ENCODE data around the gene PSAT1. TPM values are rescaled to one million over a fixed set of nuclear protein-coding genes. Genes with fewer than 3 reads are reported as not detected.

The PSAT1 gene
- total and polyA plus RNA-seq, 2 experiments from 2014 or later: 414 to 486 TPM

GRCh38 chr9:78291240-78291925 lies 5.5 kb upstream of the PSAT1 start:
- H3K4me3 ChIP-seq: no peak overlapping the region
- H2AFZ ChIP-seq: peak overlapping the region; percentile 80; the same call in 1 of the 2 replicates
- no peak overlapping the region for H3K27ac Mint-ChIP-seq
- peaks cover 9% of the 10 kb centered on the region for H3K9me2 ChIP-seq (ENCODE audit: insufficient read depth)
- no peaks in the 10 kb centered on the region for H4K20me1 ChIP-seq (replicated peaks; ENCODE audit: insufficient read depth)
- no peaks in the 10 kb centered on the region for H3K79me2 ChIP-seq (replicated peaks; ENCODE audit: insufficient read depth)
- H3K36me3 ChIP-seq (ENCODE audit: insufficient read depth): no peaks in the 10 kb centered on the region
- no peaks in the 10 kb centered on the region for H3F3A ChIP-seq (replicated peaks; ENCODE audit: low read depth)
- H3K27ac ChIP-seq (ENCODE audit: low read depth): no peak overlapping the region
- H3K27me3 ChIP-seq (ENCODE audit: insufficient read depth): no peaks in the 10 kb centered on the region
- H3K4me1 Mint-ChIP-seq: peaks cover 30% of the 10 kb centered on the region
- H3K36me3 Mint-ChIP-seq (ENCODE audit: low read depth): no peaks in the 10 kb centered on the region; the same call in 2 of the 3 replicates
- no peaks in the 10 kb centered on the region for H3K9me3 Mint-ChIP-seq
- no peak for DNase-seq (ENCODE audit: low spot score)
- peaks cover 6% of the 10 kb centered on the region for H3K27me3 Mint-ChIP-seq (ENCODE audit: insufficient read depth, low read depth, poor library complexity)
- H3K4me2 ChIP-seq: no peak overlapping the region
- ATAC-seq: no peak
- no peak overlapping the region for H3K4me3 Mint-ChIP-seq
- peaks cover 20% of the 10 kb centered on the region for H3K4me1 ChIP-seq (ENCODE audit: insufficient read depth)
- TF ChIP-seq CTCF (conservative IDR thresholded peaks at IDR 0.05; ENCODE audit: low read depth in 2 of 2) (no peak), EZH2 (IDR thresholded peaks at IDR 0.05; ENCODE audit: low read depth, unreplicated experiment) (no peak), NANOG (IDR thresholded peaks at IDR 0.05; ENCODE audit: borderline replicate concordance) (no peak), JUNB (IDR thresholded peaks at IDR 0.05; ENCODE audit: unreplicated experiment) (no peak)

- H3K4me1 ChIP-seq (ENCODE audit: insufficient read depth): peaks cover 20% of the 10 kb centered on the region
- Mint-ChIP-seq H3K27ac (no peak overlapping the region), H3K27me3 (ENCODE audit: insufficient read depth, low read depth, poor library complexity) (peaks cover 12% of the 10 kb centered on the region), H3K4me1 (peaks cover 32% of the 10 kb centered on the region), H3K9me3 (no peaks in the 10 kb centered on the region; the same call in 2 of the 3 replicates), H3K4me3 (no peak overlapping the region), H3K36me3 (ENCODE audit: low read depth) (peaks cover 2% of the 10 kb centered on the region)
- no peaks in the 10 kb centered on the region for H3K36me3 ChIP-seq (ENCODE audit: insufficient read depth)
- H3F3A ChIP-seq (replicated peaks; ENCODE audit: low read depth): no peaks in the 10 kb centered on the region
- no peaks in the 10 kb centered on the region for H3K27me3 ChIP-seq (ENCODE audit: insufficient read depth)
- no peak for ATAC-seq
- H3K4me2 ChIP-seq: no peak overlapping the region
- peaks cover 9% of the 10 kb centered on the region for H3K9me2 ChIP-seq (ENCODE audit: insufficient read depth)
- H3K27ac ChIP-seq (ENCODE audit: low read depth): no peak overlapping the region
- no peaks in the 10 kb centered on the region for H4K20me1 ChIP-seq (replicated peaks; ENCODE audit: insufficient read depth)
- no peak for DNase-seq (ENCODE audit: low spot score)
- peak overlapping the region; percentile 80; the same call in 1 of the 2 replicates for H2AFZ ChIP-seq
- H3K4me3 ChIP-seq: no peak overlapping the region
- TF ChIP-seq EZH2 (IDR thresholded peaks at IDR 0.05; ENCODE audit: low read depth, unreplicated experiment): no peak
- TF ChIP-seq, protein P1, sequence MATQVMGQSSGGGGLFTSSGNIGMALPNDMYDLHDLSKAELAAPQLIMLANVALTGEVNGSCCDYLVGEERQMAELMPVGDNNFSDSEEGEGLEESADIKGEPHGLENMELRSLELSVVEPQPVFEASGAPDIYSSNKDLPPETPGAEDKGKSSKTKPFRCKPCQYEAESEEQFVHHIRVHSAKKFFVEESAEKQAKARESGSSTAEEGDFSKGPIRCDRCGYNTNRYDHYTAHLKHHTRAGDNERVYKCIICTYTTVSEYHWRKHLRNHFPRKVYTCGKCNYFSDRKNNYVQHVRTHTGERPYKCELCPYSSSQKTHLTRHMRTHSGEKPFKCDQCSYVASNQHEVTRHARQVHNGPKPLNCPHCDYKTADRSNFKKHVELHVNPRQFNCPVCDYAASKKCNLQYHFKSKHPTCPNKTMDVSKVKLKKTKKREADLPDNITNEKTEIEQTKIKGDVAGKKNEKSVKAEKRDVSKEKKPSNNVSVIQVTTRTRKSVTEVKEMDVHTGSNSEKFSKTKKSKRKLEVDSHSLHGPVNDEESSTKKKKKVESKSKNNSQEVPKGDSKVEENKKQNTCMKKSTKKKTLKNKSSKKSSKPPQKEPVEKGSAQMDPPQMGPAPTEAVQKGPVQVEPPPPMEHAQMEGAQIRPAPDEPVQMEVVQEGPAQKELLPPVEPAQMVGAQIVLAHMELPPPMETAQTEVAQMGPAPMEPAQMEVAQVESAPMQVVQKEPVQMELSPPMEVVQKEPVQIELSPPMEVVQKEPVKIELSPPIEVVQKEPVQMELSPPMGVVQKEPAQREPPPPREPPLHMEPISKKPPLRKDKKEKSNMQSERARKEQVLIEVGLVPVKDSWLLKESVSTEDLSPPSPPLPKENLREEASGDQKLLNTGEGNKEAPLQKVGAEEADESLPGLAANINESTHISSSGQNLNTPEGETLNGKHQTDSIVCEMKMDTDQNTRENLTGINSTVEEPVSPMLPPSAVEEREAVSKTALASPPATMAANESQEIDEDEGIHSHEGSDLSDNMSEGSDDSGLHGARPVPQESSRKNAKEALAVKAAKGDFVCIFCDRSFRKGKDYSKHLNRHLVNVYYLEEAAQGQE (IDR thresholded peaks at IDR 0.05; ENCODE audit: unreplicated experiment): no peak
- no peak for TF ChIP-seq STAT1 (IDR thresholded peaks at IDR 0.05; ENCODE audit: unreplicated experiment)
- TF ChIP-seq, protein P2, sequence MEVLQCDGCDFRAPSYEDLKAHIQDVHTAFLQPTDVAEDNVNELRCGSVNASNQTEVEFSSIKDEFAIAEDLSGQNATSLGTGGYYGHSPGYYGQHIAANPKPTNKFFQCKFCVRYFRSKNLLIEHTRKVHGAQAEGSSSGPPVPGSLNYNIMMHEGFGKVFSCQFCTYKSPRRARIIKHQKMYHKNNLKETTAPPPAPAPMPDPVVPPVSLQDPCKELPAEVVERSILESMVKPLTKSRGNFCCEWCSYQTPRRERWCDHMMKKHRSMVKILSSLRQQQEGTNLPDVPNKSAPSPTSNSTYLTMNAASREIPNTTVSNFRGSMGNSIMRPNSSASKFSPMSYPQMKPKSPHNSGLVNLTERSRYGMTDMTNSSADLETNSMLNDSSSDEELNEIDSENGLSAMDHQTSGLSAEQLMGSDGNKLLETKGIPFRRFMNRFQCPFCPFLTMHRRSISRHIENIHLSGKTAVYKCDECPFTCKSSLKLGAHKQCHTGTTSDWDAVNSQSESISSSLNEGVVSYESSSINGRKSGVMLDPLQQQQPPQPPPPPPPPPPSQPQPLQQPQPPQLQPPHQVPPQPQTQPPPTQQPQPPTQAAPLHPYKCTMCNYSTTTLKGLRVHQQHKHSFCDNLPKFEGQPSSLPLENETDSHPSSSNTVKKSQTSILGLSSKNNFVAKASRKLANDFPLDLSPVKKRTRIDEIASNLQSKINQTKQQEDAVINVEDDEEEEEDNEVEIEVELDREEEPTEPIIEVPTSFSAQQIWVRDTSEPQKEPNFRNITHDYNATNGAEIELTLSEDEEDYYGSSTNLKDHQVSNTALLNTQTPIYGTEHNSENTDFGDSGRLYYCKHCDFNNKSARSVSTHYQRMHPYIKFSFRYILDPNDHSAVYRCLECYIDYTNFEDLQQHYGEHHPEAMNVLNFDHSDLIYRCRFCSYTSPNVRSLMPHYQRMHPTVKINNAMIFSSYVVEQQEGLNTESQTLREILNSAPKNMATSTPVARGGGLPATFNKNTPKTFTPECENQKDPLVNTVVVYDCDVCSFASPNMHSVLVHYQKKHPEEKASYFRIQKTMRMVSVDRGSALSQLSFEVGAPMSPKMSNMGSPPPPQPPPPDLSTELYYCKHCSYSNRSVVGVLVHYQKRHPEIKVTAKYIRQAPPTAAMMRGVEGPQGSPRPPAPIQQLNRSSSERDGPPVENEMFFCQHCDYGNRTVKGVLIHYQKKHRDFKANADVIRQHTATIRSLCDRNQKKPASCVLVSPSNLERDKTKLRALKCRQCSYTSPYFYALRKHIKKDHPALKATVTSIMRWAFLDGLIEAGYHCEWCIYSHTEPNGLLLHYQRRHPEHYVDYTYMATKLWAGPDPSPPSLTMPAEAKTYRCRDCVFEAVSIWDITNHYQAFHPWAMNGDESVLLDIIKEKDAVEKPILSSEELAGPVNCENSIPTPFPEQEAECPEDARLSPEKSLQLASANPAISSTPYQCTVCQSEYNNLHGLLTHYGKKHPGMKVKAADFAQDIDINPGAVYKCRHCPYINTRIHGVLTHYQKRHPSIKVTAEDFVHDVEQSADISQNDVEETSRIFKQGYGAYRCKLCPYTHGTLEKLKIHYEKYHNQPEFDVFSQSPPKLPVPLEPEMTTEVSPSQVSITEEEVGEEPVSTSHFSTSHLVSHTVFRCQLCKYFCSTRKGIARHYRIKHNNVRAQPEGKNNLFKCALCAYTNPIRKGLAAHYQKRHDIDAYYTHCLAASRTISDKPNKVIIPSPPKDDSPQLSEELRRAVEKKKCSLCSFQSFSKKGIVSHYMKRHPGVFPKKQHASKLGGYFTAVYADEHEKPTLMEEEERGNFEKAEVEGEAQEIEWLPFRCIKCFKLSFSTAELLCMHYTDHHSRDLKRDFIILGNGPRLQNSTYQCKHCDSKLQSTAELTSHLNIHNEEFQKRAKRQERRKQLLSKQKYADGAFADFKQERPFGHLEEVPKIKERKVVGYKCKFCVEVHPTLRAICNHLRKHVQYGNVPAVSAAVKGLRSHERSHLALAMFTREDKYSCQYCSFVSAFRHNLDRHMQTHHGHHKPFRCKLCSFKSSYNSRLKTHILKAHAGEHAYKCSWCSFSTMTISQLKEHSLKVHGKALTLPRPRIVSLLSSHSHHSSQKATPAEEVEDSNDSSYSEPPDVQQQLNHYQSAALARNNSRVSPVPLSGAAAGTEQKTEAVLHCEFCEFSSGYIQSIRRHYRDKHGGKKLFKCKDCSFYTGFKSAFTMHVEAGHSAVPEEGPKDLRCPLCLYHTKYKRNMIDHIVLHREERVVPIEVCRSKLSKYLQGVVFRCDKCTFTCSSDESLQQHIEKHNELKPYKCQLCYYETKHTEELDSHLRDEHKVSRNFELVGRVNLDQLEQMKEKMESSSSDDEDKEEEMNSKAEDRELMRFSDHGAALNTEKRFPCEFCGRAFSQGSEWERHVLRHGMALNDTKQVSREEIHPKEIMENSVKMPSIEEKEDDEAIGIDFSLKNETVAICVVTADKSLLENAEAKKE (CRISPR knock-in tag; IDR thresholded peaks at IDR 0.05): no peak
- no peak for TF ChIP-seq ZNF331 (CRISPR knock-in tag; IDR thresholded peaks at IDR 0.05; ENCODE audit: low read depth)
- peaks cover under 1% of the 10 kb centered on the region for H3K79me2 ChIP-seq (replicated peaks; ENCODE audit: insufficient read depth)
Observed at GRCh38 chr9:78292026-78292425, 4.9 kb upstream of the PSAT1 start.
